ENCODE data around the gene KIAA1614.

- TF ChIP-seq CTCF (IDR thresholded peaks at IDR 0.05 in 2 of 3, conservative IDR thresholded peaks at IDR 0.05 in 1 of 3; ENCODE audit: control insufficient read depth in 2 of 3, extremely low read depth in 1 of 3, insufficient read depth in 1 of 3, low read depth in 3 of 3, low read length in 3 of 3) (no peak), POLR2A (IDR thresholded peaks at IDR 0.05; ENCODE audit: low read depth, low read length) (no peak), CEBPB (IDR thresholded peaks at IDR 0.05; ENCODE audit: borderline replicate concordance in 1 of 2, low read depth in 2 of 2, low read length in 2 of 2) (no peak), RAD21 (IDR thresholded peaks at IDR 0.05; ENCODE audit: insufficient read depth, low read depth, low read length) (no peak), TCF7 (IDR thresholded peaks at IDR 0.05; ENCODE audit: borderline replicate concordance) (no peak), ZBTB40 (IDR thresholded peaks at IDR 0.05; ENCODE audit: borderline replicate concordance) (no peak), SKIL (IDR thresholded peaks at IDR 0.05; ENCODE audit: low read depth, poor library complexity, severe bottlenecking) (no peak), ZBED1 (IDR thresholded peaks at IDR 0.05; ENCODE audit: borderline replicate concordance) (no peak)
Observed at GRCh38 chr1:180935326-180936109, 22.8 kb downstream of the KIAA1614 start.

Measured in GM12878 (cell line).